Measurements from ENCODE around the gene SPRED3. TPM values are rescaled to one million over a fixed set of nuclear protein-coding genes. Genes with fewer than 3 reads are reported as not detected.

Gene SPRED3
- total and polyA plus RNA-seq, 9 of the 15 experiments (the other 6 are each of a cell fraction or from before 2014, with no cell fraction given) = 0.05 to 1.3 (median 0.36) TPM

DNA sequence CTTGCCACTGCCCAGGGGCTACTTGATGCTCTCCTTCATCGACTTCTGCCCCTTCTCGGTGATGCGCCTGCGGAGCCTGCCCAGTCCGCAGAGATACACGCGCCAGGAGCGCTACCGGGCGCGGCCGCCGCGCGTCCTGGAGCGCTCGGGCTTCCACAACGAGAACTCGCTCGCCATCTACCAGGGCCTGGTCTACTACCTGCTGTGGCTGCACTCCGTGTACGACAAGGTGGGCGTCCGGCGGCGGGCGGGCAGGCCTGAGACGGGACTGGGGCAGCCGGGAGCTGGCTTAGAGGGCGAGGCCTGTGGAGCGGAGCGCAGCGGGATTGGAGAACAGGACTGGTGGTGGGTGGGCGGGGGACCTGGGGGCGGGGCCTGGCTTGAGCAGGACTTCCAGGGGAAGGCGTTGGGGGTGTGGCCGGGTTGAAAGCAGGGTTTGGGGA is 26.8 kb upstream of the SPRED3 start (continued):
- TF ChIP-seq KDM2B (CRISPR knock-in tag; IDR thresholded peaks at IDR 0.05) (peak; percentile 86; the same call in 1 of the 2 replicates), RBM39 (optimal IDR thresholded peaks at IDR 0.05; ENCODE audit: low read depth, low read length) (no peak), CTBP1 (IDR thresholded peaks at IDR 0.05; ENCODE audit: borderline replicate concordance) (peak; percentile 74), PCBP1 (IDR thresholded peaks at IDR 0.05; ENCODE audit: low read depth, low read length, poor library complexity, severe bottlenecking) (peak; percentile 8), PHF8 (IDR thresholded peaks at IDR 0.05; ENCODE audit: borderline replicate concordance, low read length) (peak; percentile 27; the same call in 1 of the 2 replicates), CHD1 (IDR thresholded peaks at IDR 0.05; ENCODE audit: low read length) (no peak), POLR2B (IDR thresholded peaks at IDR 0.05; ENCODE audit: low read depth, partially characterized antibody) (no peak), L3MBTL2 (IDR thresholded peaks at IDR 0.05) (peak; percentile 8; the same call in 1 of the 2 replicates), ERF (CRISPR knock-in tag; IDR thresholded peaks at IDR 0.05) (no peak), GABPA (tag; conservative IDR thresholded peaks at IDR 0.05; ENCODE audit: low read depth) (0 out of 2 replicates have a peak, but pooled peaks have one; percentile 4), RBFOX2 (IDR thresholded peaks at IDR 0.05; ENCODE audit: low read depth, low read length) (peak; percentile 9; the same call in 1 of the 2 replicates), NRF1 (conservative IDR thresholded peaks at IDR 0.05 in 1 of 2, IDR thresholded peaks at IDR 0.05 in 1 of 2) (peak; percentile 70 to 77), ZNF785 (CRISPR knock-in tag; IDR thresholded peaks at IDR 0.05) (no peak), SP1 (CRISPR knock-in tag; IDR thresholded peaks at IDR 0.05) (0 out of 2 replicates have a peak, but pooled peaks have one; percentile 14), PHF21A (IDR thresholded peaks at IDR 0.05; ENCODE audit: borderline replicate concordance, low read depth) (0 out of 2 replicates have a peak, but pooled peaks have one; percentile 31), HNRNPLL (IDR thresholded peaks at IDR 0.05; ENCODE audit: low read depth, low read length, poor library complexity, severe bottlenecking) (peak; percentile 59), E2F6 (IDR thresholded peaks at IDR 0.05; ENCODE audit: borderline replicate concordance in 1 of 2, extremely low read depth in 1 of 2, insufficient read depth in 1 of 2, insufficient read length in 1 of 2, low read depth in 1 of 2, low read length in 1 of 2, poor library complexity in 1 of 2, severe bottlenecking in 1 of 2) (peak in 1 of 2 experiments; percentile 35), ZNF586 (CRISPR knock-in tag; conservative IDR thresholded peaks at IDR 0.05) (no peak)
- TF ChIP-seq, protein P1, sequence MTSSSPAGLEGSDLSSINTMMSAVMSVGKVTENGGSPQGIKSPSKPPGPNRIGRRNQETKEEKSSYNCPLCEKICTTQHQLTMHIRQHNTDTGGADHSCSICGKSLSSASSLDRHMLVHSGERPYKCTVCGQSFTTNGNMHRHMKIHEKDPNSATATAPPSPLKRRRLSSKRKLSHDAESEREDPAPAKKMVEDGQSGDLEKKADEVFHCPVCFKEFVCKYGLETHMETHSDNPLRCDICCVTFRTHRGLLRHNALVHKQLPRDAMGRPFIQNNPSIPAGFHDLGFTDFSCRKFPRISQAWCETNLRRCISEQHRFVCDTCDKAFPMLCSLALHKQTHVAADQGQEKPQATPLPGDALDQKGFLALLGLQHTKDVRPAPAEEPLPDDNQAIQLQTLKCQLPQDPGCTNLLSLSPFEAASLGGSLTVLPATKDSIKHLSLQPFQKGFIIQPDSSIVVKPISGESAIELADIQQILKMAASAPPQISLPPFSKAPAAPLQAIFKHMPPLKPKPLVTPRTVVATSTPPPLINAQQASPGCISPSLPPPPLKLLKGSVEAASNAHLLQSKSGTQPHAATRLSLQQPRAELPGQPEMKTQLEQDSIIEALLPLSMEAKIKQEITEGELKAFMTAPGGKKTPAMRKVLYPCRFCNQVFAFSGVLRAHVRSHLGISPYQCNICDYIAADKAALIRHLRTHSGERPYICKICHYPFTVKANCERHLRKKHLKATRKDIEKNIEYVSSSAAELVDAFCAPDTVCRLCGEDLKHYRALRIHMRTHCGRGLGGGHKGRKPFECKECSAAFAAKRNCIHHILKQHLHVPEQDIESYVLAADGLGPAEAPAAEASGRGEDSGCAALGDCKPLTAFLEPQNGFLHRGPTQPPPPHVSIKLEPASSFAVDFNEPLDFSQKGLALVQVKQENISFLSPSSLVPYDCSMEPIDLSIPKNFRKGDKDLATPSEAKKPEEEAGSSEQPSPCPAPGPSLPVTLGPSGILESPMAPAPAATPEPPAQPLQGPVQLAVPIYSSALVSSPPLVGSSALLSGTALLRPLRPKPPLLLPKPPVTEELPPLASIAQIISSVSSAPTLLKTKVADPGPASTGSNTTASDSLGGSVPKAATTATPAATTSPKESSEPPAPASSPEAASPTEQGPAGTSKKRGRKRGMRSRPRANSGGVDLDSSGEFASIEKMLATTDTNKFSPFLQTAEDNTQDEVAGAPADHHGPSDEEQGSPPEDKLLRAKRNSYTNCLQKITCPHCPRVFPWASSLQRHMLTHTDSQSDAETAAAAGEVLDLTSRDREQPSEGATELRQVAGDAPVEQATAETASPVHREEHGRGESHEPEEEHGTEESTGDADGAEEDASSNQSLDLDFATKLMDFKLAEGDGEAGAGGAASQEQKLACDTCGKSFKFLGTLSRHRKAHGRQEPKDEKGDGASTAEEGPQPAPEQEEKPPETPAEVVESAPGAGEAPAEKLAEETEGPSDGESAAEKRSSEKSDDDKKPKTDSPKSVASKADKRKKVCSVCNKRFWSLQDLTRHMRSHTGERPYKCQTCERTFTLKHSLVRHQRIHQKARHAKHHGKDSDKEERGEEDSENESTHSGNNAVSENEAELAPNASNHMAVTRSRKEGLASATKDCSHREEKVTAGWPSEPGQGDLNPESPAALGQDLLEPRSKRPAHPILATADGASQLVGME (CRISPR knock-in tag; IDR thresholded peaks at IDR 0.05) = no peak
- TF ChIP-seq, protein P2, sequence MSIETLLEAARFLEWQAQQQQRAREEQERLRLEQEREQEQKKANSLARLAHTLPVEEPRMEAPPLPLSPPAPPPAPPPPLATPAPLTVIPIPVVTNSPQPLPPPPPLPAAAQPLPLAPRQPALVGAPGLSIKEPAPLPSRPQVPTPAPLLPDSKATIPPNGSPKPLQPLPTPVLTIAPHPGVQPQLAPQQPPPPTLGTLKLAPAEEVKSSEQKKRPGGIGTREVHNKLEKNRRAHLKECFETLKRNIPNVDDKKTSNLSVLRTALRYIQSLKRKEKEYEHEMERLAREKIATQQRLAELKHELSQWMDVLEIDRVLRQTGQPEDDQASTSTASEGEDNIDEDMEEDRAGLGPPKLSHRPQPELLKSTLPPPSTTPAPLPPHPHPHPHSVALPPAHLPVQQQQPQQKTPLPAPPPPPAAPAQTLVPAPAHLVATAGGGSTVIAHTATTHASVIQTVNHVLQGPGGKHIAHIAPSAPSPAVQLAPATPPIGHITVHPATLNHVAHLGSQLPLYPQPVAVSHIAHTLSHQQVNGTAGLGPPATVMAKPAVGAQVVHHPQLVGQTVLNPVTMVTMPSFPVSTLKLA (conservative IDR thresholded peaks at IDR 0.05) = no peak; a peak in 1 of 4 replicates
